Measurements from ENCODE around the gene GNAI2. TPM values are rescaled to one million over a fixed set of nuclear protein-coding genes. Genes with fewer than 3 reads are reported as not detected.
"Not testable (repeated sequence)": the region's sequence is repeated elsewhere in the genome, so short reads cannot be mapped to it uniquely, and the experiment has no call there.

The GNAI2 gene
- total RNA-seq, 2 donors from 2014 or later: 283 to 392 TPM

GRCh38 chr3:50227390-50228183 lies 8.4 kb upstream of the GNAI2 start:
- peak overlapping the region; percentile 97 for H3K4me3 Mint-ChIP-seq
- no peaks in the 10 kb centered on the region for H3K9me3 Mint-ChIP-seq
- H3K4me1 Mint-ChIP-seq: peaks cover 12% of the 10 kb centered on the region
- no peaks in the 10 kb centered on the region for H3K27me3 Mint-ChIP-seq
- peak overlapping the region; percentile 93 for H3K27ac Mint-ChIP-seq
- peak; percentile 85 for ATAC-seq (replicated peaks)
- H3K36me3 Mint-ChIP-seq (ENCODE audit: low read depth): no peaks in the 10 kb centered on the region

- H3K27ac Mint-ChIP-seq: peak overlapping the region; percentile 93
- peak overlapping the region; percentile 97 for H3K4me3 Mint-ChIP-seq
- not testable (repeated sequence) for H3K9me3 Mint-ChIP-seq; H3K36me3 Mint-ChIP-seq (ENCODE audit: low read depth); ATAC-seq (replicated peaks); H3K27me3 Mint-ChIP-seq
- peaks cover 12% of the 10 kb centered on the region for H3K4me1 Mint-ChIP-seq
Observed at GRCh38 chr3:50228184-50228763, 7.7 kb upstream of the GNAI2 start.

GRCh38 chr3:50229490-50229889 lies 6.5 kb upstream of the GNAI2 start:
- Mint-ChIP-seq H3K4me1 (peaks cover 11% of the 10 kb centered on the region), H3K9me3 (no peaks in the 10 kb centered on the region), H3K4me3 (no peak overlapping the region), H3K27ac (peak overlapping the region; percentile 44), H3K27me3 (no peaks in the 10 kb centered on the region), H3K36me3 (ENCODE audit: low read depth) (no peaks in the 10 kb centered on the region)
- no peak for ATAC-seq (replicated peaks)

GRCh38 chr3:50230104-50230793 lies 5.8 kb upstream of the GNAI2 start:
- Mint-ChIP-seq H3K4me1 (peaks cover 8% of the 10 kb centered on the region), H3K27ac (no peak overlapping the region), H3K27me3 (no peaks in the 10 kb centered on the region), H3K9me3 (no peaks in the 10 kb centered on the region), H3K36me3 (ENCODE audit: low read depth) (no peaks in the 10 kb centered on the region), H3K4me3 (no peak overlapping the region)
- no peak for ATAC-seq (replicated peaks)

- Mint-ChIP-seq H3K4me3 (no peak overlapping the region), H3K27me3 (no peaks in the 10 kb centered on the region), H3K36me3 (ENCODE audit: low read depth) (no peaks in the 10 kb centered on the region), H3K27ac (no peak overlapping the region), H3K4me1 (peaks cover 11% of the 10 kb centered on the region), H3K9me3 (no peaks in the 10 kb centered on the region)
- ATAC-seq (replicated peaks): no peak
Observed at GRCh38 chr3:50230794-50231125, 5.2 kb upstream of the GNAI2 start.

GRCh38 chr3:50231581-50231980 lies 4.4 kb upstream of the GNAI2 start:
- ATAC-seq (replicated peaks): no peak
- Mint-ChIP-seq H3K4me1 (peaks cover 8% of the 10 kb centered on the region), H3K36me3 (ENCODE audit: low read depth) (peaks cover 5% of the 10 kb centered on the region), H3K4me3 (no peak overlapping the region), H3K9me3 (no peaks in the 10 kb centered on the region), H3K27me3 (no peaks in the 10 kb centered on the region), H3K27ac (no peak overlapping the region)

GRCh38 chr3:50232303-50232702 lies 3.7 kb upstream of the GNAI2 start:
- no peak for ATAC-seq (replicated peaks)
- H3K4me1 Mint-ChIP-seq: peaks cover 8% of the 10 kb centered on the region
- no peak overlapping the region for H3K4me3 Mint-ChIP-seq
- H3K9me3 Mint-ChIP-seq: no peaks in the 10 kb centered on the region
- peak overlapping the region; percentile 65 for H3K27ac Mint-ChIP-seq
- H3K27me3 Mint-ChIP-seq: no peaks in the 10 kb centered on the region
- H3K36me3 Mint-ChIP-seq (ENCODE audit: low read depth): peaks cover 12% of the 10 kb centered on the region

GRCh38 chr3:50233176-50233575 lies 2.8 kb upstream of the GNAI2 start:
- H3K9me3 Mint-ChIP-seq: no peaks in the 10 kb centered on the region
- no peaks in the 10 kb centered on the region for H3K27me3 Mint-ChIP-seq
- ATAC-seq (replicated peaks): no peak
- no peak overlapping the region for H3K4me3 Mint-ChIP-seq
- peaks cover 21% of the 10 kb centered on the region for H3K36me3 Mint-ChIP-seq (ENCODE audit: low read depth)
- H3K27ac Mint-ChIP-seq: peak overlapping the region; percentile 65
- H3K4me1 Mint-ChIP-seq: peaks cover 8% of the 10 kb centered on the region

- ATAC-seq (replicated peaks): no peak
Observed at GRCh38 chr3:50236484-50237132, 604 bp downstream of the GNAI2 start.

GRCh38 chr3:50237133-50237651 lies 1.2 kb downstream of the GNAI2 start:
- Mint-ChIP-seq H3K9me3 (no peaks in the 10 kb centered on the region), H3K4me3 (peak overlapping the region; percentile 99), H3K36me3 (ENCODE audit: low read depth) (peaks cover 51% of the 10 kb centered on the region), H3K4me1 (peaks cover 25% of the 10 kb centered on the region), H3K27ac (peak overlapping the region; percentile 98), H3K27me3 (no peaks in the 10 kb centered on the region)
- no peak for ATAC-seq (replicated peaks)

More at GRCh38 chr3:50236484-50237132, 604 bp downstream of the GNAI2 start:
- Mint-ChIP-seq H3K9me3 (no peaks in the 10 kb centered on the region), H3K36me3 (ENCODE audit: low read depth) (peaks cover 51% of the 10 kb centered on the region), H3K4me1 (peaks cover 19% of the 10 kb centered on the region), H3K4me3 (peak overlapping the region; percentile 99), H3K27ac (peak overlapping the region; percentile 98), H3K27me3 (no peaks in the 10 kb centered on the region)

- Mint-ChIP-seq H3K4me3 (peak overlapping the region; percentile 99), H3K36me3 (ENCODE audit: low read depth) (peaks cover 56% of the 10 kb centered on the region), H3K27me3 (no peaks in the 10 kb centered on the region), H3K9me3 (no peaks in the 10 kb centered on the region), H3K4me1 (peaks cover 32% of the 10 kb centered on the region), H3K27ac (peak overlapping the region; percentile 98)
- ATAC-seq (replicated peaks): peak; percentile 58
Observed at GRCh38 chr3:50237754-50238548, 1.9 kb downstream of the GNAI2 start.

GRCh38 chr3:50238549-50239026 lies 2.6 kb downstream of the GNAI2 start:
- H3K27ac Mint-ChIP-seq: peak overlapping the region; percentile 98
- H3K27me3 Mint-ChIP-seq: no peaks in the 10 kb centered on the region
- H3K36me3 Mint-ChIP-seq (ENCODE audit: low read depth): peaks cover 60% of the 10 kb centered on the region
- H3K4me1 Mint-ChIP-seq: peaks cover 35% of the 10 kb centered on the region
- no peaks in the 10 kb centered on the region for H3K9me3 Mint-ChIP-seq
- no peak for ATAC-seq (replicated peaks)
- H3K4me3 Mint-ChIP-seq: peak overlapping the region; percentile 99

- H3K4me3 Mint-ChIP-seq: peak overlapping the region; percentile 99
- no peaks in the 10 kb centered on the region for H3K9me3 Mint-ChIP-seq
- ATAC-seq (replicated peaks): no peak
- H3K27me3 Mint-ChIP-seq: no peaks in the 10 kb centered on the region
- H3K27ac Mint-ChIP-seq: peak overlapping the region; percentile 75
- H3K4me1 Mint-ChIP-seq: peaks cover 42% of the 10 kb centered on the region
- H3K36me3 Mint-ChIP-seq (ENCODE audit: low read depth): peaks cover 70% of the 10 kb centered on the region
Observed at GRCh38 chr3:50239649-50240048, 3.6 kb downstream of the GNAI2 start.

All from activated T-helper 17 cell treated with anti-CD3 and anti-CD28 coated beads, Interleukin-2, amount 50 U/mL, for 72 hours (primary cell).